Glomerular visceral epithelial cell (primary cell): ENCODE results near the gene GLI1.
"Not testable (repeated sequence)": the region's sequence is repeated elsewhere in the genome, so short reads cannot be mapped to it uniquely, and the experiment has no call there.

Source experiments
- DNase-seq: peaks from one replicate; pipeline ENCODE4 v3.0.0-alpha.2; 2016; ENCODE audit errors: extremely low spot score

The GLI1 gene

DNA sequence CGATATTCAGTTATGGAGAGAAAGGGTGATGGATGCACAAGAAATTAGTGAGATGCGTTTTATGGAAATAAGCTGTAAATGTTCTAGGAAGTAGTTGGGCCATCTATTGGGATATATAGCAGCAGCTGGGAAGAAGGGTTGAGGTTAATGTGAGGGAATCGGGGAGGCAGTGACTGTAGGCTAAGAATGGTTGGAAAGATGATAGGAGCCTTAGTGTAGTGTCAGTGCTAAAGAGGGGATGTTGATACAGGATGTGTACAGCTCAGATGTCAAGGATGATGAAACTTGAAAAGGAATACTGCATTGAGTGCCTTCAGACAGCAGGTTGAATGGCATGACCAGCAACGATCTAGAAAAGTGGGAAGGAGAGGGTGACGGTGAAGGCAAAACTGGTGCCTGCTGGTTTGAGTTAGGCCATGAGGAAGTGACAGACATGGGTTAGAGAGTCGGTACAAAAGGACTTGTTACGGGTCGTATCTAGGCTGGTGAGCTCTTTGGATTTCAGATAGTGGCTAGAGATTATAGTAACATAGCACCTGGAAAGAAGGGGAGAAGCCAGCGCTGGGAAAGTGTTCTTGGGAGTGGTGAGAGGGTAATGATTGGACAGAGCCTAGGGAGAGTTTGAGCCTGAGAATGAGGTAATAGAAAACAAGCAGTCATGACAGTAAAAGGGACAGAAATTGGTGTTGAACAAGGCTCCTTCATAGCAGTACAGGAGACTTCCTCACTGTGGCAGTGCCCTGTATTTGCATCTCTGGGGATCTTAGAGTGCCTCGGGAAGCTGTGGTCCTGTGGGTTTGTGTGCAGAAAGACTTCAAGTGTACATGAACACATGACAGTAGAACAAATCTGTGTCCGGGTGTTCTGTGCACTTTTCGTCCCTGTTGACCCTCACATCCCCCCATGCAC, 37.9 kb downstream of the GLI1 start:
- no peak for DNase-seq

DNA sequence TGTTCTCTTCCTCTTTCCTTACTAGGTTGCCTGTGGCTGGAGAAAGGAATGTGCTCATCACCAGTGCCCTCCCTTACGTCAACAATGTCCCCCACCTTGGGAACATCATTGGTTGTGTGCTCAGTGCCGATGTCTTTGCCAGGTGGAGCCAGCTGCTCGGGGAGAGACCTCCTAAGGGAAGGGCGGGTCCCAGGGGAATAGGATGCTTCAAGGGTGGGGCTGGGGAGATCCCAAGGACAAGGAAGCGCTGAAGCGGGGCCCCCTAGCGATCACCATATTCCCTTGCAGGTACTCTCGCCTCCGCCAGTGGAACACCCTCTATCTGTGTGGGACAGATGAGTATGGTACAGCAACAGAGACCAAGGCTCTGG, 38.5 kb downstream of the GLI1 start:
- DNase-seq: no peak

DNA sequence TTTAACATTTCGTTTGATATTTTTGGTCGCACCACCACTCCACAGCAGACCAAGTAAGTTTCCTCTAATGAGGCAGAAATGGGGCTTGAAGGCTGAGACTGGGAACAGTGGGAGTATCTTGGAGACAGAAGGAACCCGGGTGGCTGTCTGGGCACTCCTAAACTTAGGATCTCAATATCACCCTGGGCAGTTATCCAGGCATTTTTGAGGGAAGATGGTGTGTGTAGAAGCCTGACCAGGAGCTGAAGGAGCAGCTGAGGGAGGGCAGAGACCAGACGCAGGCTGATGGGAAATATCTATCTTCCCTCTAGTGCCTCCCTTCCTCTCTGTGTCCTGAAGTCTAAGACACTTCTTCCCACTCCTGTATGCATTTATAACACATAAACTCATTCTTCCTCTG, 39.0 kb downstream of the GLI1 start:
- DNase-seq: no peak

DNA sequence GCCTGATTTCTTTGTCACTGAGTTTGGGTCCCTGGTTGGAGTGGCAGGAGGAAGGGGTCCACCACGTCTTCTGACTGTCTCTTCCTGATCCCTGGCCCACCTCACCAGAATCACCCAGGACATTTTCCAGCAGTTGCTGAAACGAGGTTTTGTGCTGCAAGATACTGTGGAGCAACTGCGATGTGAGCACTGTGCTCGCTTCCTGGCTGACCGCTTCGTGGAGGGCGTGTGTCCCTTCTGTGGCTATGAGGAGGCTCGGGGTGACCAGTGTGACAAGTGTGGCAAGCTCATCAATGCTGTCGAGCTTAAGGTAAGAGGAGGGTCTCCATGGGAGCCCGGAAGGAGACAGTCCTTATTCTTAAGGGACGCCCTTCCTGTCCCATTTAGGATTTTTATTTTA, 40.6 kb downstream of the GLI1 start:
- no peak for DNase-seq

DNA sequence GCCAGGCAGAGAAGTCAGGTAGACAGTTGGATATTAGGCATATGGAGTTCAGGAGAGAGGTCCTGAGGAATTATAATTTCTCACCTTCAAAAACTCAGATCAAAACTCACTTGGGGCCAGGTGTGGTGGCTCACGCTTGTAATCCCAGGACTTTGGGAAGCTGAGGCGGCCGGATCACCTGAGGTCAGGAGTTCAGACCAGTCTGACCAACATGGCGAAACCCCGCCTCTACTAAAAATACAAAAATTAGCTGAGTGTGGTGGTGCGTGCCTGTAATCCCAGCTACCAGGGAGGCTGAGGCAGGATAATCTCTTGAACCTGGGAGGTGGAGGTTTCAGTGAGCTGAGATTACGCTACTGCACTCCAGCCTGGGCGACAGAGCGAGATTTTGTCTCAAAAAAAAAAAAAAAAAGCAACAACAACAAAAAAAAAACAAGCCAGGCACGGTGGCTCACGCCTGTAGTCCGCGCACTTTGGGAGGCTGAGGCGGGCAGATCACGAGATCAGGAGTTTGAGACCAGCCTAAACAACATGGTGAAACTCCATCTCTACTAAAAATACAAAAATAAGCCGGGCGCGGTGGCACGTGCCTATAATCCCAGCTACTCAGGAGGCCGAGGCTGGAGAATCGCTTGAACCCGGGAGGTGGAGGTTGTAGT, 42.9 kb downstream of the GLI1 start:
- not testable (repeated sequence) for DNase-seq

DNA sequence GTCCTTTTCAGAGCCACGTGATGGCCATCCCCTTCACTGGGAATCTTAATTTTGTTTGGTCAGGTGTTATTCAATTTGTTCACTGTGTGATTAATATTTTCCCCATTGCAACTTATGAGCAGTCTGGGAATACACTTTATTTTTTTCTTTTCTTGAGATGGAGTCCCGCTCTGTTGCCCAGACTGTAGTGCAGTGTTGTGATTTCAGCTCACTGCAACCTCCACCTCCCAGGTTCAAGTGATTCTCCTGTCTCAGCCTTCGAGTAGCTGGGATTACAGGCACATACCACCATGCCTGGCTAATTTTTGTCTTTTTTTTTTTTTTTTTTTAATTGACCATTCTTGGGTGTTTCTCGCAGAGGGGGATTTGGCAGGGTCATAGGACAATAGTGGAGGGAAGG, 47.0 kb downstream of the GLI1 start:
- not testable (repeated sequence) for DNase-seq

DNA sequence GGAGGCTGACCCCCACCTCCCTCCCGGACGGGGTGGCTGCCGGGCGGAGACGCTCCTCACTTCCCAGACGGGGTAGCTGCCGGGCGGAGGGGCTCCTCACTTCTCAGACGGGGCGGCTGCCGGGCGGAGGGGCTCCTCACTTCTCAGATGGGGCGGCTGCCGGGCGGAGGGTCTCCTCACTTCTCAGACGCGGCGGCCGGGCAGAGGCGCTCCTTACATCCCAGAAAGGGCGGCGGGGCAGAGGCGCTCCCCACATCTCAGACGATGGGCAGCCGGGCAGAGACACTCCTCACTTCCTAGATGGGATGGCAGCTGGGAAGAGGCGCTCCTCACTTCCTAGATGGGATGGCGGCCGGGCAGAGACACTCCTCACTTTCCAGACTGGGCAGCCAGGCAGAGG, 48.2 kb downstream of the GLI1 start:
- not testable (repeated sequence) for DNase-seq

DNA sequence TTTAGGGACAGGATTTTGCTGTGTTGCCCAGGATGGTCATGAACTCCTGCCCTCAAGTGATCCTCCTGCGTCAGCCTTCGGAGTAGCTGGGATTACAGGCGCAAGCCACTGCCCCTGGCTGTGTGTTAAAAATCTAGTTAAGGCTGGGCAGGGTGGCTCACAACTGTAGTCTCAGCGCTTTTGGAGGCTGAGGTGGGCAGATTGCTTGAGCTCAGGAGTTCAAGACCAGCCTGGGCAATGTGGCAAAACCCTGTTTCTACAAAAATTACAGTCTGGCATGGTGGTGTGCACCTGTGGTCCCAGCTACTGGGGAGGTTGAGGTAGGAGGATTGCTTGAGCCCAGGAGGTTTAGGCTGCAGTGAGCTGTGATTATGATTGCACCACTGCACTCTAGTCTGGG, 51.6 kb downstream of the GLI1 start:
- DNase-seq: no peak

DNA sequence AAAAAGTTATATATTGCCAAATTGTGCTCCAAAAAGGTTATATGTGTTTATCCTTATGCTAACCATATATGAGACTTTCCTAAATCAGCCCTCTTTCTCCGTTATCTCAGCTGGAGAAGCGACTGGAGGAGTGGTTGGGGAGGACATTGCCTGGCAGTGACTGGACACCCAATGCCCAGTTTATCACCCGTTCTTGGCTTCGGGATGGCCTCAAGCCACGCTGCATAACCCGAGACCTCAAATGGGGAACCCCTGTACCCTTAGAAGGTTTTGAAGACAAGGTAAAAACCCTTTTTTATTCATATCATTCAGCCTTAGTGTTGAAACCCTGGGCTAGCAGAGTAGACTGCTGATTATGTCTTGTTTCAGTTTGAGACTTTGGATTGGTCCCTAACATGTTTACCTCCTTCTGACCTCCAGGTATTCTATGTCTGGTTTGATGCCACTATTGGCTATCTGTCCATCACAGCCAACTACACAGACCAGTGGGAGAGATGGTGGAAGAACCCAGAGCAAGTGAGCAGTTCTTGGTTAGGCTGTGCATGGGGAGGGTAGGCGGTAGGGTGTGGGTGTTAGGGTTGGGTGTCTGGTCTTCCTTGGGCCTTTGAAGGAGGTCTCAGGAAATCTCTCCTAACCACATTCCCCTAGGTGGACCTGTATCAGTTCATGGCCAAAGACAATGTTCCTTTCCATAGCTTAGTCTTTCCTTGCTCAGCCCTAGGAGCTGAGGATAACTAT, 52.2 kb downstream of the GLI1 start:
- DNase-seq: no peak

DNA sequence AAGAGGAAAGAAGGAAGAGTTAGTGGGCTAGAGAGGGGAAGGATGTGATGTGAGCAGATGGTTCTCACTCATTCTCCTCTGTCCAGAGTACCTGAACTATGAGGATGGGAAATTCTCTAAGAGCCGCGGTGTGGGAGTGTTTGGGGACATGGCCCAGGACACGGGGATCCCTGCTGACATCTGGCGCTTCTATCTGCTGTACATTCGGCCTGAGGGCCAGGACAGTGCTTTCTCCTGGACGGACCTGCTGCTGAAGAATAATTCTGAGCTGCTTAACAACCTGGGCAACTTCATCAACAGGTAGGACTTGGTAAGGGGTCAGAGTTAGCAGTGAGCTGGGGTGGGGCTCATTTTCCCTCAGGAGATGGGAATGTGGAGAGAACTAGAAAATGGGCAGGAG, 53.1 kb downstream of the GLI1 start:
- no peak for DNase-seq

DNA sequence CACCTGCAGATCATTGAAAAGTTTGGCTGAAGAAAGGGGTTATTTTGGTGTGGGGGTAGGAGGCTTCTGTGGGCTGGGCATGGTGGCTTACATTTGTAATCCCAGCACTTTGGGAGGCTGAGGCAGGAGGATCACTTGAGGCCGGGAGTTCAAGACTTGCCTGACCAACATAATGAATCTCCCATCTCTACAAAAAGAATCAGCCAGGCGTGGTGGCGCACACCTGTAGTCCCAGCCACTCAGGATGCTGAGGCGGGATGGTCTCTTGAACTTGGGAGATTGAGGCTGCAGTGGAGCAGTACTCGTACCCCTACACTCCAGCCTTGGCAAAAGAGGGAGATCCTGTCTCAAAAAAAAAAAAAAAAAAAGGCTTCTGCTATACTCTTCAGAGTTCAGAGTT, 53.7 kb downstream of the GLI1 start:
- DNase-seq: no peak

DNA sequence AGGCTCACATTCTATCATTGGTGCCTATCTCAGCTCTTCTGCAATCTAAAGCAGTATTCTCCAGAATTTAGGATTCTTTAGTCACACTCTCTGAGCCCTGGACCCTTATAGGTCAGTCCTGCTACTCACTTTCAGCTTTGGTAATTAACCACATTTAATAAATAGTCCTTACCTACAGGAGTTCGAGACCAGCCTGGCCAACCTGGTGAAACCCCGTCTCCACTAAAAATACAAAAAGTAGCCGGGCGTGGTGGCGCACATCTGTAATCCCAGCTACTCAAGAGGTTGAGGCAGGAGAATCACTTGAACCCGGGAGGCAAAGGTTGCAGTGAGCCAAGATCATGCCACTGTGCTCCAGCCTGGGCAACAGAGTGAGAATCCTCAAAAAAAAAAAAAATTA, 54.1 kb downstream of the GLI1 start:
- not testable (repeated sequence) for DNase-seq

DNA sequence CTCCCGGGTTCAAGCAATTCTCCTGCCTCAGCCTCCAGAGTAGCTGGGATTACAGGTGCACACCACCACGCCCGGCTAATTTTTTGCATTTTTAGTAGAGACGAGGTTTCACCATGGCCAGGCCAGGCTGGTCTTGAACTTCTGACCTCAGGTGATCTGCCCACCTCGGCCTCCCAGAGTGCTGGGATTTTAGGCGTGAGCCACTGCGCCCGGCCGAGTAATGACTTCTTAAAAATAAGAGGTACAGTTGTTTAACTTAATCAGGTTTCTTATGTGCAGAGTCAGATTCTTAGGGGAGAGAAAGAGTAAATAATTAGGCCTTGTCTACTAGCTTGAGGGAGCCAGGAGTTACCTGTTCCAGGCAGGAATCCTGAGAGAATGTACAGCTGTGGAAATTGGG, 54.7 kb downstream of the GLI1 start:
- DNase-seq: not testable (repeated sequence)

DNA sequence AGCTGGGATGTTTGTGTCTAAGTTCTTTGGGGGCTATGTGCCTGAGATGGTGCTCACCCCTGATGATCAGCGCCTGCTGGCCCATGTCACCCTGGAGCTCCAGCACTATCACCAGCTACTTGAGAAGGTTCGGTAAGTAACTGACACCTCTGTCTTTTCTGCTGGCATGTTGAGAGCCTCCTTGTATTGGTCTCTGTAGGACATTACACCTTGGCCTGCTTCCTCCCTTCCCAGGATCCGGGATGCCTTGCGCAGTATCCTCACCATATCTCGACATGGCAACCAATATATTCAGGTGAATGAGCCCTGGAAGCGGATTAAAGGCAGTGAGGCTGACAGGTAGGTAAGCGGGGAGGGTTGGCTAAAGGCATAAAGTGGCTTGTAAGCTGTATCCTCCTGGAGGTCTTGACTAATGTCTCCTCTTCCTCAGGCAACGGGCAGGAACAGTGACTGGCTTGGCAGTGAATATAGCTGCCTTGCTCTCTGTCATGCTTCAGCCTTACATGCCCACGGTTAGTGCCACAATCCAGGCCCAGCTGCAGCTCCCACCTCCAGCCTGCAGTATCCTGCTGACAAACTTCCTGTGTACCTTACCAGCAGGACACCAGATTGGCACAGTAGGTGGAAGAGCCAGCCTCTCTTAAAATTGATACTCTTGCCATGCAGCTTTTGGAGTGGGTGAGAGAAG, 55.3 kb downstream of the GLI1 start:
- no peak for DNase-seq

DNA sequence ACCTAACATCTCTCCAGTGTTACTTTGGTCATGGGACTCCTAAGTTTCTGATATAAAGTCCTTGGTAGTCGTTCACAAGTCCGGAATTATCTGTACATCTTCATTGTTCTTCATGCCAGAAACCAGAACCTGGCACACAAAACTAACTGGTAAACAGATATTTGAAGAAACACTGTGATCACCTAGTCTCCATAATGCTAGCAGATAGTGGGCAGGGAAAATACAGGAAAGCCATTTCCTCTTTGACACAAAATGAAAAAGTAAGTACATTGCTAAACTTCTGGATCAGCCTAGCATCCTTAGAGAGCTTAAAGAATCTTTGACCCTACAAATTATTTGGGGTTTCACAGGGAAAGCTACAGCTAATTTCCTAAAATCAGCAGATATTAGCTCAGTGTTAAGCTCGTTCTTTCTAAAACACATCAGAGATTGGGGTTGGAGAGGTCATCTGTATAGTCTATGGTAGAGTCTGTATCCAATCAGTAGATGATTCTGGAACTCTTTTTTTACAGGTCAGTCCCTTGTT, 55.9 kb downstream of the GLI1 start:
- no peak for DNase-seq

DNA sequence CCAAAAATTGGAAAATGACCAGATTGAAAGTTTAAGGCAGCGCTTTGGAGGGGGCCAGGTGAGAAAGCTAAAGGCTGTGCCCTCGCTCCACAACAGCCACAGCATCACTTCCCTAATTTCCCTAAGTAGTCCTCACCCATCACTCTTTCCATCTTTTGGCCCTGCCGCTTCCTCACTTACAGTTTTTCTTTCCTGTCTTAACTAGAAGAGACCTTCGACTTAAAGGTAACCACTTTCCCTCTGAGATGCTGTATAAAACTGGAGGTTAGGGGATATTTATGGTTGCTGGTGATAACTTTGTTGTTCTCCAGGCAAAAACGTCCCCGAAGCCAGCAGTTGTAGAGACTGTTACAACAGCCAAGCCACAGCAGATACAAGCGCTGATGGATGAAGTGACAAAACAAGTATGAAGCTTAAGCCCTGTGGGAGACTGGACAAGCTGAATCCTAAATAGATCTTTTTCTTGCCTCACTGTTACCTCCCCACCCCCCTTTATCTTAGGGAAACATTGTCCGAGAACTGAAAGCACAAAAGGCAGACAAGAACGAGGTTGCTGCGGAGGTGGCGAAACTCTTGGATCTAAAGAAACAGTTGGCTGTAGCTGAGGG, 56.5 kb downstream of the GLI1 start:
- DNase-seq: no peak

DNA sequence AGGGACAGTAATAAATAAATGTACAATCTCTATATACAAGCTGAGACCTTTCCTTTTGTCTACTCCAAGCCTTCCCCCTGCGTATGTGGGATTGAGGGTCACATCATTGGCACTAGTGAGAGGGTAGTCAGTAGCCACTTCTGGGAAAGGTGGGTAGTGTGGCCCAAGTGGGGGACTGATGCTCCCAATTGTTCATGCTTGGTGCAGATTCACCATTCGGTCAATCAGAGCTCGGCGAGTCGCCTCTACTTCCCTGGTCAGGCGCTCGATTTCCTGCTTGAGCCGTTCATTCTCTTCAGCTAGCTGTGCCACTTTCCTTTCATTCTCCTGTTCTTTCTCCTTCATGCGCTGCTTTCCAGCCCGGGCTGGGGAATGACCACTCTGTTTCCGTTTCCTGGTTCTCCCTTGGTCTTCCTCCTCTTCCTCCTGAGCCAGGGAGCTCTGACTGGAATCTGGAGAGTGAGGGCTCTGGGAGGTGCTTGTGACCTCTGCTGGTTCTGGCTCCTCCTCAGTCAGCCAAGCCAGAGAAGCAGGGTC, 57.1 kb downstream of the GLI1 start:
- no peak for DNase-seq

DNA sequence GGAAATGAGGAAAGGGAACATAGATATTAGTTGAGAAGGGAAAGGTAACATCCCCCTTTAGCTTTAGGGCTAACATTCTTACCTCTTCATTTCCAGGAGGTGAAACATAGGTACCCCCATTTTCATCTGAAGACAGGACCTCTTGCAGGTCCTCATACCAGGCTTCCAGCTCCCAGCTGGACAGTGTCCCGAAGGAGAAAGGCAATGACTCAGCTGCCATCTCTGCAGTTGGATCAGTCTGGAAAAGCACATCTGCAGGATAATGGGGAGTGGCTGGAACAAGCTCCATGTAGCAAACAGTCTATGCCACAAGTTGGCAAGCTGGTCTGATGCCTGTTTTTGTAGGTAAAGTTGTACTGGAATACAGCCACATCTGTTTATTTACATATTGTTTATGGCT, 57.6 kb downstream of the GLI1 start:
- peak; percentile 42 for DNase-seq

DNA sequence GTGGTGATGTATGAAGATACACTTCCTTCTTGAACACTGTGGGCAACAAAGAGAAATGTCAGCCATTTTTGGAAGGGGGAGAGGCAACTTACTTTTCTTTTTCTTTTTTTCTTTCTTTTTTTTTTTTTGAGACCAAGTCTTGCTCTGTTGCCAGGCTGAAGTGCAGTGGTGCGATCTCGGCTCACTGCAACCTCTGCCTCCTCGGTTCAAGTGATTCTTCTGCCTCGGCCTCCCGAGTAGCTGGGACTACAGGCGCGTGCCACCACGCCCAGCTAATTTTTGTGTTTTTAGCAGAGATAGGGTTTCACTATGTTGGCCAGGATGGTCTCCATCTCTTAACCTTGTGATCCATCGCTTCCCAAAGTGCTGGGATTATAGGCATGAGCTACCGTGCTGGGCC, 58.1 kb downstream of the GLI1 start:
- not testable (repeated sequence) for DNase-seq

DNA sequence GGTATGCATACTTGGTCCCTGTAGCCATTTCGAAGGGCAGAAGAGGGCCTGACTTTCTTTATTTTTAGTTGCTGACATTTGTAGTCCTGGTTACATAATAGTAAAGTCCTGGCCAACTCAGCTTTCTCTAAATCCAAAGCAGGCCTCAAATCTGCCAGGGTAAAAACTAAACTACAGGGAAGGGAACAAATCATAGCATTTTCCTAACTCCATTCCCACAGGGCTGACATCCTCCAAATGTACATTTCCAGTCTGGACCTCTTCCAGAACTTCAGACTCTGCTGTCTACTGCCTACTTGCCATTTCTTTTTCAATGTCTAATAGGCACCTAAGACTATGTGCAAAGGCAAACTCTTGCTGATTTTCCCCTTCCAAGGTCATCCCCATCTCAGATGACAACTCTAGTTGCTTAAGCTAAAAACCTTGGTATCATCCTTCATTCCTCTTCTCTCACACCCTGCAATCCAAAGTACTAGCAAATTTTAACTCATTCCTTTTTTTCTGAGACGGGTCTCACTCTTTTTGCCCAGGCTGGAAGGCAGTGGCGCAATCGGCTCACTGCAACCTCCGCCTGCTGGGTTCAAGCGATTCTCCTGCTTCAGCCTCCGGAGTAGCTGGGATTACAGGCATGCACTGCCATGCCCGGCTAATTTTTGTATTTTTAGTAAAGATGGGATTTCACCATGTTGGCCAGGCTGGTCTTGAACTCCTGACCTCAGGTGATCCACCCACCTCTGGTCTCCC, 58.8 kb downstream of the GLI1 start:
- no peak for DNase-seq
